HG03175 (cell line): ENCODE data around the gene HIP1.
"Not testable (repeated sequence)": the region's sequence is repeated elsewhere in the genome, so short reads cannot be mapped to it uniquely, and the experiment has no call there.

Source experiments
- ATAC-seq: cut with Tn5 transposase; IDR thresholded peaks from one replicate; pipeline ENCODE4 v1.9.1; 2021; ENCODE audit warnings: mild to moderate bottlenecking, moderate library complexity; ENCODE audit not compliant: unreplicated experiment

Gene HIP1

DNA sequence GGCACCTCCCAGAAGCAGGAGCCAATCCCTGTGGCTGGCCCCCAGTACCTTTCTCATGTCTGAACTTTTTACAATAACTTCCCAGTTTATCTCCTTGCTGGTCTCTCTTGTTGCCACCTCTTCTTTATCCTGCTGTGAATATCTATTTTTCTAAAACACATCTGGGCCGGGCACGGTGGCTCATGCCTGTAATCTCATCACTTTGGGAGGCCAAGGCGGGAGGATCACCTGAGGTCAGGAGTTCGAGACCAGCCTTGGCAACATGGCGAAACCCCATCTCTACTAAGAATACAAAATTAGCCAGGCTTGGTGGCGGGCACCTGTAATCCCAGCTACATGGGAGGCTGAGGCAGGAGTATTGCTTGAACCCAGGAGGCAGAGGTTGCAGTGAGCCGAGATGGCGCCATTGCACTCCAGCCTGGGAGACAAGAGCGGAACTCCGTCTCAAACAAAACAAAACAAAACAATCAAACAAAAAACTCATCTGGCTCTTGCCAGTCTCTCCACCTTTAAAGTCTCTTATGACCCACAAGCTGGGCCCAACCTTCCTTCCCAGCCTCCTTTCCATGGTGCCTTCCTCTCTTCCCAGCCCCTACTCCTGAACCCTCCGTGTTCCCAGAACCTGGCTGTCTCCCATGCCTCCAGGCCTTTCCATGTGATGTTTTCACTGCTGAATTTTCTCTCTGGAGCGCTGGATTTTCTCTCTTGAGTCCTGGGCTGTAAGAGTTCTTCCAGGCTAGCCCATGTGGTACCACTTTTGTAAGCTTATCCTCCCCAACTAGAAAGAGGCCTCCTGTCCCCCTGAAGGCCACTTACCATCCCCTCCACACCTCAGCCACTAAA lies 51.3 kb downstream of the HIP1 start:
- ATAC-seq = no peak

DNA sequence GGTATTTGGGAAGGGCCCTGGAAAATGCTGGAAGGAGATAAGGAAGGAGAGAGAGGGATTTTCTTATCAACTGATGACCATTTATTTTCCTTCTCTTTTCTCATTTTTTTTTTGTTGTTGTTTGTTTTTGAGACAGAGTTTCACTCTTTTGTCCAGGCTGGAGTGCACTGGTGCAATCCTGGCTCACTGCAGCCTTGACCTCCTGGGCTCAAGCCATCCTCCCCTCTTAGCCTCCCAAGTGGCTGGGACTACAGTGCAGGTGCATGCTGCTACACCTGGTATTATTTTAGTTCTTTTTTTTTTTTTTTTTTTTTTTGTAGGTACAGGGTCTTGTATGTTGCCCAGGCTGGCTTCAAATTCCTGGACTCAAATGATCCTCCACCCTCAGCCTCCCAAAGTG lies 52.2 kb downstream of the HIP1 start:
- ATAC-seq = no peak

DNA sequence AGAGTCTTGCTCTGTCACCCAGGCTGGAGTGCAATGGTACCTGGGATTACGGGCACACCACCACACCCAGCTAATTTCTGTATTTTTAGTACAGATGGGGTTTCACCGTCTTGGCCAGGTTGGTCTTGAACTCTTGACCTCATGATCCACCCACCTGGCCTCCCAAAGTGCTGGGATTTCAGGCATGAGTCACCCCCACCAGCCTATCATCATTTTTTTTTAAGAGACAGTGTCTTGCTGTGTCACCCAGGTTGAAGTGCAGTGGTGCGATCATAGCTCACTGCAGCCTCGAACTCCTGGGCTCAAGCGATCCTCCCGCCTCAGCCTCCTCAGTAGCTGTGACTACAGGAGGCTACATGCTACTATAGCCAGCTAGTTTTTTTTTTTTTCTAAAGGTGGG lies 56.7 kb downstream of the HIP1 start:
- not testable (repeated sequence) for ATAC-seq

DNA sequence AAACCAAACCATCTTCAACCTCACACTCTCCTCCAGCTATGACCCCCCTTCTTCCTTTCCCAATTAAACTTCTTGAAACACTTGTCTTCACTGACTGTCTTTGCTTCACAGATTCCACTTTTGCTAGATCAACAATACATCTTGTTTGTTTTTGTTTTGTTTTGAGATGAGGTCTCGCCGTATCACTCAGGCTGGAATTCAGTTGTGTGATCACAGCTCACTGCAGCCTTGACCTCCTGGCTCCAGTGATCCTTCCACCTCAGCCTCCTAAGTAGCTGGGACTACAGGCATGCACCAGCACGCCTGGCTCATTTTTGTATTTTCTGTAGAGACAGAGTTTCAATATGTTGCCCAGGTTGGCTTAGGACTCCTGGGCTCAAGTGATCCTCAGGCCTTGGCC lies 59.7 kb downstream of the HIP1 start:
- ATAC-seq = no peak

DNA sequence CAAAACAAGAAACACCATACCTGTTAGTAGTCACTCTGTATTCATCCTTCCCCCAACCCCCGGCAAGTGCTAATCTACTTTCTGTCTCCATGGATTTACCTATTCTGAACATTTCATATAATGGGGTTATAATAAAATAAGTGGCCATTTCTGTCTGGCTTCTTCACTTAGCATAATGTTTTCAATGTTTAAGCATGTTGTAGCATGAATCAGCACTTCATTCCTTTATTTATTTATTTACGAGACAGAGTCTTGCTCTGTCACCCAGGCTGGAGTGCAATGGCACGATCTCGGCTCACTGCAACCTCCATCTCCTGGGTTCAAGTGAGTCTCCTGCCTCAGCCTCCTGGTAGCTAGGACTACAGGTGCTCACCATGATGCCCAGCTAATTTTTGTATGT lies 69.2 kb downstream of the HIP1 start:
- no peak for ATAC-seq

DNA sequence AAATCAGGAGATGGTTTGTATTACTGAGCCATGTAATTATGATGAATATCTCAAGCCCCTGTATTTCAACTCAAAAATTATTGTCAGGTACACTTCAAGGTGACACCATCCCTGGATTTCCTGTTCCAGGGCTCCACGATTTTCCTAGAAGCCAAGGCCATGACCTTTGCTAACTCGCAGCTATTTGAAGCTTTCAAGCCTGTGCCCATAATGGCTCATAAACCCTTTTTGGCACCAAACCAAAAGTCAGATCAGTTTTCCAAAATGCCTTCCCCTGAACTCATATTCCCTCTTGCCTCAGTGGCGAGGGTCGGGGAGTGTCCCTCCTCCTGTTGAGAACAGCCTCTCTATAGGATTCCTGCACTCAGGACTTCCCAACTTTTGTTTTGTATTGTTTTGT lies 70.8 kb downstream of the HIP1 start:
- no peak for ATAC-seq

DNA sequence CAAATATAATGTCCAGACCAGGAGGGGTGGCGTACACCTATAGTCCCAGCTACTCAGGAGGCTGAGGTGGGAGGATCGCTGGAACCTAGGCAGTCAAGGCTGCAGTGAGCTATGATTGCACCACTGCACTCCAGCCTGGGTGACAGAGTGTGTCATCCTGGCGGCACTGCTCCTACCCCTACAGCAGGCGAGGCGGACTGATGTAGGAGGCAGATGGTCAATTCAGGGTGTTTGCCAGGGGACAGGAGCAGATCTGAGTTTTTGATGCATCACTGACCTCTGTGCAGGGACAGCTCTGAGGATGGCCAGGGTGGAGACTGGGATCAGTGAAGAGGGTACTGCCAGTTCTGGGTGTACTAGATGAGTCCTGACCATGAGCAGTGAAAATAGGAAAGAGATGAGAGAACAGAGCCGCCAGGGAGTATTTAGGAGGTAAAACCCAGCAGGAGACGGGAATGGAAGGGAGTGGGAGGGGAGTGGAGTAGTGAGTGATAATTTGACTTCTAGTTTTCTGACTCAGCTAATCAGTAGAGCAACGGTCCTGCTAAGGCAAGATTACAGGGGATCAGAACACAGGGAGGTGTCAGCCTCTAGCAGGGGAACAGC lies 75.3 kb downstream of the HIP1 start:
- ATAC-seq = peak; percentile 49

DNA sequence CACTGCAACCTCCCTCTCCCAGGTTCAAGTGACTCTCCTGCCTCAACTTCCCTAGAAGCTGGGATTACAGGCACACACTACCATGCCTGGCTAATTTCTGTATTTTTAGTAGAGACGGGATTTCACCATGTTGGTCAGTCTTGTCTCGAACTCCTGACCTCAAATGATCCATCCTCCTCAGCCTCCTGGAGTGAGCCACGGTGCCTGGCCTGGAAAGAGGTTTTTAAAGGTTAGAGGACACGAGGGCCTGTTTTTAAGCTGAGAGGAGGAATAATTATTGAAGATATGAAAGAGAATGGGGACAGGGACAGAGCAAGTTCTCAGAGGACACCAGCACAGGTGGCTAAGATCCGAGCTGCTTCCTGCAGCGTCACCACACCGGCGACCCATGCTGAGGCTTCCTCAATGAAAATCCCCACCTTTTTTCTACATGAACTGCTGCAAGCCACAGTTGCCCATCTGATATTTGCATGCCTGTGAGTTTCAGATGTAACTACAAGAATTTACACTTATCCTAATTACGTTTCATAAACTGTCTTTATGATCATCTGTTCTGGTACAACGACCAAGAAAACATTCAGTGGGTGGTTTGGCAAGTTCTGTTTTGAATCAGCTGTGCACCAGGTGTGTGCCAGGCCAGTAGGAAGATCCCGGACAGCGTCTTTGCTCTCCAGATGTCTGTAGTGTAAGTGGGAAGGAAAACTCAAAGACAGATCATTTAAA lies 76.0 kb downstream of the HIP1 start:
- ATAC-seq = peak; percentile 77

DNA sequence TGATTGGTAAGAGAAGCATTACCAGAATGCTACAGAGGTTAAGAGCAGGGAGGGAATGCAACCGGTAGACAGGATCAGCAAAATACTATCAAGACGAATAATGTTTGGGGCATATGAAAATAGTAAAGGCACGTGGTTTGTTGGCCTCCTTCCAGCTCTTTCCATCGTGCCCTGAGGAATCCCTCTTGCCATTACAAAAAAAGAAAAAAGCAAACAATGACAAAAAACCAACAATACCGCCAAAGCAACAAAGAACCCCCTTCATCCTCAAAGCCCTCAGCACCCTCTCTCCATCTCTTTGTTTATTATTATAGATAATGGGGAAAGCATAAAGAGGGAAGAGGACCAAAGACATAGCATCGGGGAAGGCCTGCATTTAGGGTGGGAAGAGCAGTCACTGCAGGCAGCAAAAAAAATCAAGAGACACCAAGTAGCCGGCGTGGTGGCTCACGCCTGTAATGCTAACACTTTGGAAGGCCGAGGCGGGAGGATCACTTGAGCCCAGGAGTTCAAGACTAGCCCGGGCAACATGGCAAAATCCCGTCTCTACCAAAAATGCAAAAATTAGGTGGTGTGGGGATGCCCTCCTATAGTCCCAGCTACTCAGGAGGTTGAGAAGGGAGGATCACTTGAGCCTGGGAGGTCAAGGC lies 78.0 kb downstream of the HIP1 start:
- no peak for ATAC-seq

DNA sequence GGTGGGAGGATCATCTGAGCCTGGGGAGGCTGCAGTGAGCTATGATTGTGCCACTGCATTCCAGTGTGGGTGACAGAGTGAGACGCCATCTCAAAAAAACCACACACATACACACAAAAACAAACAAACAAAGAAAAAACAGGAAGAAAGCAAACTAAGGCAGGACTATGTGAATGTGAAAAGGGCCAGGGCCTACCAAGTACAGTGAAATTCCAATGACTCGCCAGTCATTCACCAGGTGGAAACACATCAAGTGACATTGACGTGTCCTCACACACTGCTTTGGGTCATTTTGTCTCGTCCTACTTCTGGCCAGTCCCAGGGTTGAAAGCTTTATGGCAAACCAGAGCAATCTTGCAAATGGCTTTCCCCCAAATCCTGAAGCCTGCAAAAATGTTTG lies 79.9 kb downstream of the HIP1 start:
- ATAC-seq = no peak

DNA sequence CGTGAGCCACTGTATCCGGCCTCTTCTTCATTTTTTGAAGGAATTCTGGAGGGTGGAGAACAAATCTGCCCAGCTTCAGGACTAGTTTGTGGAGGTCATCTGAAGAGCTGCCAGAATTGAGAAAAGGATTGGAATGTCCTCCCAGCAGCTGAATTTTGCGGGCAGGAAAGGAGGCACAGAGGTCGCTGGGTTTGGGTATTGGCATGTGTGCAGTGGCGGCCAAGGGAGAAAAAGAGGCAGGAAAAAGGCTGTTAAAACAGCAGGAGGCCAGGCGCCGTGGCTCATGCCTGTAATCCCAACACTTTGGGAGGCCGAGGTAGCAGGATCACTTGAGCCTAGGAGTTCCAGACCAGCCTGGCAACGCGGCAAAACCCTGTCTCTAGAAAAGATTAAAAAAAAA lies 80.4 kb downstream of the HIP1 start:
- no peak for ATAC-seq

DNA sequence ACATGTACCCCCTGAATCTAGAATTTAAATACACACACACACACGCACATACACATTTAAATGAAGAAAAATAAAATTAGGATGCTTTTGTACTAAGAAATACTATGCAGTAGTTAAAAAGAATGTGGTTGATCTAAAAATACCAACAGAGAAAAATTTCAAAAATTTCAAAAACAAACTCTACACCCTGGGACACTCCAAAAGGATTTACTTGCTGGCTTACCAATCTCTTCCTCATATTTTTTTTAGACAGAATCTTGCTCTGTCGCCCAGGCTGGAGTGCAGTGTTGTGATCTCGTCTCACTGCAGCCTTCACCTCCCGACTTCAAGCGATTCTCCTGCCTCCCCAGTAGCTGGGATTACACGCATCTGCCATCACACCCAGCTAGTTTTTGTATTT lies 80.9 kb downstream of the HIP1 start:
- ATAC-seq = no peak

DNA sequence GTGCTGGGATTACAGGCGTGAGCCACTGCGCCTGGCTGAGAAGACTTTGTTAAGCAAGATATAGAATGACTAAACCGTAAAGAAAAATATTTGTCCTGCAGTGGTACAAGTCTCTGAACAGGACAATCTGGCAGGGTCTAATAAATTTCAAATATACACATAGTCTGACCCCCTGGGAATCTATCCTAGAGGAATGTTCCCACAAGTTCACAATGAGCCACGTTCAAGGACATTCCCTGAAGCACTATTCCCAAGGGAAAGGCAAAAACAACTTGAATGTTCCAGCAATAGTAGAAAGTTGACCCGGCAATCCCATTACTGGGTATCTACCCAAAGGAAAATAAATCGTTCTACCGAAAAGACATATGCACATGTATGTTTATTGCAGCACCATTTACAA lies 82.0 kb downstream of the HIP1 start:
- ATAC-seq = no peak

DNA sequence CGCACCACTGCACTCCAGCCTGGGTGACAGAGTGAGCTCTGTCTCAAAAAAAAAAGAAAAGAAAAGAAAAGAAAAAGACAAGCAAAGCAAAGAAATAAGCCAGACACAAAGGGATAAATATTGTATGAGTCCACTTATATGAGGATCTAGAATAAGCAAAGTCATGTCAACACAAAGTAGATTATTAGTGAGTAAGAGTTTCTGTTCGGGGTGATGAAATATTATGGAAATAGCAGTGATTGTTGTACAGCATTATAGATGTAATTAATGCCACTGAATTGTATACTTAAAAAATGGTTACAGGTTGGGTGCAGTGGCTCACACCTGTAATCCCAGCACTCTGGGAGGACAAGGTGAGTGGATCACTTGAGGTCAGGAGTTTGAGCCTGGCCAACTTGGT lies 83.2 kb downstream of the HIP1 start:
- ATAC-seq = no peak

DNA sequence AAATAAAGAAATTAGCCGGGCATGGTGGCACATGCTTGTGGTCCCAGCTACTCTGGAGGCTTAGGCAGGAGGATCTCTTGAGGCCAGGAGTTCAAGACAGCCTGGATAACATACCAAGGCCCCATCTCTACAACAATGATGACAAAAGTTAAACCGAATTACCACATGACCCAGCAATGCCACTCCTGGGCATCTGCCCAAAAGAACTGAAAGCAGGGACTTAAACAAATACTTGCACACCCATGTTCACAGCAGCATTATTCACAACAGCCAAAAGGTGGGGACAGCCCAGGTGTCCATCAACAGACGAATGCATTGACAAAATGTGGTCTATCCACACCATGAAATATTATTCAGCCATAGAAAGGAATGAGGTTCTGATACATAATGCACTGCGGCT lies 83.9 kb downstream of the HIP1 start:
- no peak for ATAC-seq

DNA sequence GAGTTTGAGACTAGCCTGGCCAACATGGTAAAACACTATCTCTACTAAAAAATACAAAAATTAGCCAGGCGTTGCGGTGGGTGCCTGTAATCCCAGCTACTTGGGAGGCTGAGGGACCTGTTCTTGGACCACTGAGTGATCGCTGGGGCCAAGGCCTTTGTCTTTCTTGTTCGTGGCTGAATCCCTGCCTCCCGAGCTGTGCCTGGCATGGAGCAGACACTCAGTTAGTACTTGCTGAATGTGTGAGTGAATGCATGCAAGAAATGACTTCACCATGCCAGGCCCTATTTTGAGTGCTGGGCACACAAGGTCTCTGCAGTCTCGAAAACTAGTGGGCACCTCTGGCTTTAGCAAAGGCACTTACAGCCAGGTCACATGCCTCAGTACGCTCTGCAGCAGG lies 85.1 kb downstream of the HIP1 start:
- ATAC-seq = no peak

DNA sequence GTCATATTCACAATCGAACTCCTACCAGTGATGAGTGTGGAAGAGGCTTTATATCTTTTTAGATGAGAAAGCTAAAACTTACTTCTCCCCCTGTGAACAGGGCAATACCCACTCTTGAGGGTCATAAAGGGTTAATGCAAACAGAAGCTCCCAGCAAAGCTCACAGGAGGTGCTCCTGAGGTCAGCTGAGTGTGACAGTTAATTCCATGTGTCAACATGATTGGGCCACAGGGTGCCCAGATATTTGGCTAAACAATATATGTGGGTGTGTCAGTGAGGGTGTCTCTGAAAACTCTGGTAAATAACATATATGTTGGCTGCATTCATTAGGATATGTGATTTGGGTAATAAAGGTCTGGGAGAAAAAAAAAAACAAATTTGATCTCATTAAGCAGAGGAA lies 86.0 kb downstream of the HIP1 start:
- no peak for ATAC-seq

DNA sequence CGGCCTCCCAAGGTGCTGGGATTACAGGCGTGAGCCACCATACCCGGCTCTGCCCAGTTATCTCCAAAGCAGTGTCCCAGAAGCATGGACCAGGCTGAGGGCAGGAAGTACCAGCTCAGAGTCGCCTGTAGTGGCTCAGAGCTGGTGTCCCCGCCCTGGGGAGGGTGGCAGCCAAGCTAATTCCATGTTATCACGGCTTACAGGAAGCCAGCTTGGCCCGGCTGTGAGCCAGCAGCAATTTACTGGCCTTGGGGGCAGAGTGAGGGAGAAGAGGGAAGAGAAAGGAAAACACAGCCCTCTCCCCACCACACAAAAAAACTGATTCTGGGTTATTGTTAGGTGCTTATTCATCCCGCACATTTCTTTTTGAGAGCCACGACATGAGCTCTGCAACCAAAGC lies 88.1 kb downstream of the HIP1 start:
- no peak for ATAC-seq

DNA sequence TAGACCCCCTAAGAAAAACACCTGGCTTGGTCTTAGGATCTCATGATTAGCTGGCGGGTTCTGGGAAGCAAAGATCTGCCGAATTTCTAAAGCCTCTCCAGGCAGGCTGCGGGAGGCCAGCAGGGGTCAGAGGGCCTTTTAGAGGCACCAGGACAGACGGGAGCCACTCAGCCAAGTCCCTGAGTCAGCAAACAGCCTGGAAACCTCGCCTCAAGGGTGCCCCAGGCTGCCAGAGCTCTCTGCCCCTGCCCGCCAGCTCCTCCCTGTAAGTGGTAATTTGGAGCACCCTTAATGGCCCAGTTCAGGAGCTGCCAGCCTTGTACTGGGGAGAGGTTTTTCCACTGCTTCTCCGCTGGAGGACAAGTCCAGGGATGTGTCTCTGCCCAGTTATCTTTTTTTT lies 88.7 kb downstream of the HIP1 start:
- no peak for ATAC-seq

DNA sequence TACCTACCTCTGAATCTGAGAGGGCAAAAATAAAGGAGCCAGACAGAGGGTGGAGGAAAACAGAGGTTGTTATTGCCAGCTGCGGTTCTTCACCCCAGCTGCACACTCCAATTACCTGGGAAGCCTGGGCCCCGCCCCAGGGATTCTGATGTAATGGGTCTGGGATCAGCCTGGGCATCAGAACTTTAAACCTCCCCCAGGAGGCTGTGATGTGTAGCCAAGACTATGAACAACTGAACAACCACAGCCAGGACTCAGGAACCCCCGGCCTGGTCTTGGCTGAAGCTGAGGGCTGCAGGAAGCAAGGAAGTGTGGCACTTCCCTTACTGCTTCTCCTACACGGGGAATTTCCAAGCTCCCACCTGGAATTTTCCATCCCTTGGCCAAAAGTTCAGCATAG lies 89.3 kb downstream of the HIP1 start:
- ATAC-seq = no peak

DNA sequence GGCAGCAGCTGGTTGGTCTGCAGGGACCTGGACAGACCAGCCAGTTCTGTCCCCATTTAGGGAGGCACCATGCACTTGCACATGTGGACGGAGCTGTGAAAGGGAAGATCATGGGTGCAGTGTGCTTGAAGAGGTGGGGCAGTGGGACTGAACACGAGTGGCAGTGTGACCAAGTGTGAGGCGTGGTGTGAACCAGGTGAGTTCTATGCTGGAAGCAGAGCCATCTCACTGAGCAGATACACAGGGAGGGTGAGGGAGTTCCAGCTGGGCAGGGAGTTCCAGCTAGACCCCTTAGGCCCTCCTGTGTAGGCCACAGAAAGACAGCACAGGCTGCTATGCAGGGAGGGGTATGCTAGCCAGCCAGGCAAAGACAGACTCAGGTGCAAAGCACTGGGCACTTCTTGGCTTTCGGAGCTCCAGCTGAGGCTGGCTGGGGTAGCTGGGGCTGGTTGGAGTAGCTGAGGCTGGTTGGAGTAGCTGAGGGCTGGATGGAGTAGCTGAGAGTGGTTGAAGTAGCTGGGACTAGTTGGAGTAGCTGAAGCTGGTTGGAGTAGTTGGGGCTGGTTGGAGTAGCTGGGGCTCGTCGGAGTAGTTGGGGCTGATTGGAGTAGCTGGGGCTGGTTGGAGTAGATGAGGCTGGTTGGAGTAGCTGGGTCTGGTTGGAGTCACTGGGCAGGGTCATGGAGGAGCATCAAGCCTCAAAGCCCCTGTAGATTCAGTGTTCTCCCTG lies 90.9 kb downstream of the HIP1 start:
- ATAC-seq = no peak
